ENCODE measurements around the gene SERP2. TPM values are rescaled to one million over a fixed set of nuclear protein-coding genes. Genes with fewer than 3 reads are reported as not detected.

The SERP2 gene
- total and polyA plus RNA-seq, 2 of the 8 experiments (the other 6 are each of a cell fraction or from before 2014, with no cell fraction given): 2.0 to 2.3 TPM

DNA sequence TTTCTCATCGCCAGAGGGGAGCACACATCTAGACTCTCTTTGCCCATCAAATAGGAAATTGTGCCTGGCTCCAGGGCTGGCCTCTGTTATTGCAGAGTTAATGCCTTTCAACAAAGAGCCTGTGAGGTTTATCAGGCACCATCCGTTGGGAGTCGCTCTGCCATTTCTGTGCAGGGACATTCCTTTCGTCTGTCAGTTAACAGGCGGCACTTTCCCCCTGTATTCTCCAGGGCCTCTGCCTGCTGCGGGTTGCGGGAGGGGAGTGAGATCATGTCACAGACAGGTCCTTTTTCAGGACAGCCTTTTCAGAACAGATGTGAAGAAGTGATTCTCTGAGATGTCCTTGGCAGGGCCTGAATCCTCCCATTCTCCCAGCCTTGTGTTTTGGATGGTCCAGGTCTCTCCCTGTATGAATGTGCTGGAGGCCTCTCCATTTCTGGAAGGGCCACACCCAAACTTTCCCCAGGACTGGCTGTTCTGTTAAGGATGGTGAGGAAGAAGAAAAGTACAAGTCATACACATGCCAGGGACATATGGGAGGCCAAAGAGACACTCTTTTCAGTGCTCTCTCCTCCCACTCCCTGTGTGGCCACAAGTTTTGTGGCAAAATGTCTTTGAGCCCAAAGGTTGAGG is 14.9 kb downstream of the SERP2 start:
- no peak for TF ChIP-seq EP300 (IDR thresholded peaks at IDR 0.05; ENCODE audit: borderline replicate concordance in 1 of 2, low read depth in 2 of 2, low read length in 2 of 2)
- no peaks in the 10 kb centered on the region for H3K27me3 ChIP-seq (replicated peaks in 1 of 4; ENCODE audit: control insufficient read depth in 3 of 4, extremely low read depth in 1 of 4, insufficient read depth in 3 of 4, low read length in 3 of 4)
- H2BK15ac ChIP-seq (ENCODE audit: low read length): no peak overlapping the region
- H3K4me1 ChIP-seq (replicated peaks in 1 of 4; ENCODE audit: control insufficient read depth in 3 of 4, insufficient read depth in 4 of 4, low read length in 3 of 4): peaks cover 0 to 5% (median 0%) of the 10 kb centered on the region in 4 experiments; a peak in 2 of 7 replicates
- no peak overlapping the region for H4K5ac ChIP-seq (ENCODE audit: insufficient read length, low read depth, low read length)
- DNase-seq (ENCODE audit: low read depth in 1 of 2, low spot score in 2 of 2) (no peak), FAIRE-seq (no peak)
- 63% methylated on average over 7 of the region's 7 CpGs; no CpG with 5 or more reads in 1 of the 2 experiments for WGBS, 2 experiments (ENCODE audit: extremely low coverage in 1 of 2, insufficient coverage in 1 of 2, insufficient read length in 1 of 2, insufficient replicate concordance in 2 of 2, low coverage in 1 of 2, low lambda C conversion rate in 2 of 2, missing lambda C conversion rate in 1 of 2)
- POLR2A ChIA-PET (ENCODE audit: partially characterized antibody): no interaction called here
- H4K20me1 ChIP-seq (replicated peaks in 1 of 2; ENCODE audit: control insufficient read depth in 1 of 2, insufficient read depth in 2 of 2, low read length in 2 of 2): no peaks in the 10 kb centered on the region
- no peak overlapping the region for H3K18ac ChIP-seq (ENCODE audit: extremely low read depth, low read length)
- H4K91ac ChIP-seq (replicated peaks; ENCODE audit: insufficient read length, low read length): no peak overlapping the region
- H3K14ac ChIP-seq (ENCODE audit: insufficient read length): no peak overlapping the region
- H3K27ac ChIP-seq (ENCODE audit: low read depth, low read length): no peak overlapping the region
- H2BK120ac ChIP-seq (replicated peaks; ENCODE audit: low read depth, low read length): no peak overlapping the region
- 0 out of 2 replicates have a peak overlapping the region, but pooled peaks have one; percentile 73 for H2BK12ac ChIP-seq (ENCODE audit: low read depth, low read length)
- no peak overlapping the region for H3K4ac ChIP-seq (replicated peaks; ENCODE audit: insufficient read length, low read depth, low read length)
- no peak overlapping the region for H2AFZ ChIP-seq (ENCODE audit: low read length)
- H2BK20ac ChIP-seq (ENCODE audit: low read length): no peak overlapping the region
- H3K23me2 ChIP-seq (ENCODE audit: low read depth, low read length): no peaks in the 10 kb centered on the region
- H3K9me3 ChIP-seq (ENCODE audit: insufficient read depth in 2 of 2, low read depth in 1 of 2, low read length in 1 of 2): no peaks in the 10 kb centered on the region
- H3K36me3 ChIP-seq (ENCODE audit: control insufficient read depth in 2 of 4, insufficient read depth in 4 of 4, low read length in 3 of 4): no peaks in the 10 kb centered on the region
- H3K4me2 ChIP-seq (ENCODE audit: insufficient read depth in 1 of 2, low read depth in 2 of 2, low read length in 2 of 2): no peak overlapping the region; a peak in 1 of 4 replicates
- peak overlapping the region; percentile 56; the same call in 1 of the 2 replicates for H2AK5ac ChIP-seq (ENCODE audit: low read depth, low read length)
- H3K9ac ChIP-seq (replicated peaks in 1 of 4; ENCODE audit: extremely low read depth in 1 of 4, low read depth in 3 of 4, low read length in 3 of 4): no peak overlapping the region
- CTCF ChIA-PET (ENCODE audit: partially characterized antibody): interaction anchor here (1.5 kb wide), 1 partner anchor 12 kb away, joined by 4 read pairs; no protein-coding TSS in a partner anchor
- H3K79me2 ChIP-seq (ENCODE audit: control insufficient read depth in 1 of 2, insufficient read depth in 2 of 2, low read length in 2 of 2): no peaks in the 10 kb centered on the region
- no peaks in the 10 kb centered on the region for H3K79me1 ChIP-seq (ENCODE audit: low read depth, low read length)
- no peak overlapping the region for H3K23ac ChIP-seq (ENCODE audit: insufficient read length)
- H2BK5ac ChIP-seq (ENCODE audit: low read depth, low read length): no peak overlapping the region
- H3K56ac ChIP-seq (replicated peaks; ENCODE audit: insufficient read length, low read depth, low read length): no peak overlapping the region
- H3K4me3 ChIP-seq (ENCODE audit: extremely low read depth in 1 of 4, insufficient read depth in 2 of 4, low read depth in 3 of 4, low read length in 4 of 4): no peak overlapping the region
- H4K8ac ChIP-seq (ENCODE audit: extremely low read depth, insufficient read depth, low read length): no peak overlapping the region
